ENCODE results near the gene GRIP2.

DNA sequence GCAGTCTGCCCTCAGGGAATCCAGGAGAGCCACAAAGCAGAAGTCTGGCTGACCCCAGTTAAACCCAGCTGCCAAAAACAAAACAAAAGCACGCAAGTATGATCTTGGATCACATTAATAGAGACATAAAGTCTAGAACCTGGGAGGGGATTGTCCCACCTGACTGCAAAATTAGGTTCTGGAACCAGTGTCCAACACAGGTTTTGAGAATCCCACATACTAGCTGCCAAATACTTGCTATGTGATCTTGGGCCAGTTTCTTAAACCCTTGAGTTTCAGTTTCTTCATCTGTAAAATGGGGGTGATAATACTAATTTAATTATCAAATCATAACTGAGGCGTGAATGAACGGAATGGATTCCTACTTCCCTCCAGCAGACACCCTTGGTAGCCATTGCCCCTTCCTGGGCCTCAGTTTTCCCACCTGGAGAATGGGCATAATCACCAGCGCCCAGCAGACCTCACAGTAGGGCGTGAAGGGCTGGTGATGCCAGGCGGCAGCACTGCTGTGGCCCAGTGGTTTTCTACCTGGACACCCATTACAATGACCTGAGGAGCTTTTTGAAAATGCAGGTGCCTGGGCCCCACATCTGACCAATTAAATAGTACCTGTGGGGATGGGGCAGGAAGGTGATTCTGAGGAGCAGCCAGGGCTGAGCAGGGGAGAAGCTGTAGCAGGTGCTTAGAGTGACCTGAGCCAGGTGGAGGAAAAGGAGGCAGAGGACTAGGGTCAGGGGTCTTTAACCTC lies 32.2 kb downstream of the GRIP2 start:
- TF ChIP-seq, protein P1, sequence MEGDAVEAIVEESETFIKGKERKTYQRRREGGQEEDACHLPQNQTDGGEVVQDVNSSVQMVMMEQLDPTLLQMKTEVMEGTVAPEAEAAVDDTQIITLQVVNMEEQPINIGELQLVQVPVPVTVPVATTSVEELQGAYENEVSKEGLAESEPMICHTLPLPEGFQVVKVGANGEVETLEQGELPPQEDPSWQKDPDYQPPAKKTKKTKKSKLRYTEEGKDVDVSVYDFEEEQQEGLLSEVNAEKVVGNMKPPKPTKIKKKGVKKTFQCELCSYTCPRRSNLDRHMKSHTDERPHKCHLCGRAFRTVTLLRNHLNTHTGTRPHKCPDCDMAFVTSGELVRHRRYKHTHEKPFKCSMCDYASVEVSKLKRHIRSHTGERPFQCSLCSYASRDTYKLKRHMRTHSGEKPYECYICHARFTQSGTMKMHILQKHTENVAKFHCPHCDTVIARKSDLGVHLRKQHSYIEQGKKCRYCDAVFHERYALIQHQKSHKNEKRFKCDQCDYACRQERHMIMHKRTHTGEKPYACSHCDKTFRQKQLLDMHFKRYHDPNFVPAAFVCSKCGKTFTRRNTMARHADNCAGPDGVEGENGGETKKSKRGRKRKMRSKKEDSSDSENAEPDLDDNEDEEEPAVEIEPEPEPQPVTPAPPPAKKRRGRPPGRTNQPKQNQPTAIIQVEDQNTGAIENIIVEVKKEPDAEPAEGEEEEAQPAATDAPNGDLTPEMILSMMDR (IDR thresholded peaks at IDR 0.05; ENCODE audit: poor library complexity, severe bottlenecking): no peak
- TF ChIP-seq TAF1 (IDR thresholded peaks at IDR 0.05; ENCODE audit: low read depth) (no peak), POLR2AphosphoS5 (IDR thresholded peaks at IDR 0.05) (no peak), EZH2 (IDR thresholded peaks at IDR 0.05; ENCODE audit: borderline replicate concordance, insufficient read depth, low read length, poor library complexity, severe bottlenecking) (no peak)
